C4-2B (cell line): ENCODE results near the gene ZG16.

Experiments used
- ZFX ChIP-seq: fragments of 450-650 bp; IDR thresholded peaks from 2 replicates; pipeline ENCODE4 v1.6.1; 2017
- TF ChIP-seq, protein P1 (sequence below): fragments of 450-650 bp; conservative IDR thresholded peaks from 2 replicates; pipeline ENCODE4 v1.5.1; 2017; ENCODE audit warnings: mild to moderate bottlenecking

GRCh38 chr16:29812754-29813643 is 34.9 kb downstream of the ZG16 start:
- TF ChIP-seq, protein P1, sequence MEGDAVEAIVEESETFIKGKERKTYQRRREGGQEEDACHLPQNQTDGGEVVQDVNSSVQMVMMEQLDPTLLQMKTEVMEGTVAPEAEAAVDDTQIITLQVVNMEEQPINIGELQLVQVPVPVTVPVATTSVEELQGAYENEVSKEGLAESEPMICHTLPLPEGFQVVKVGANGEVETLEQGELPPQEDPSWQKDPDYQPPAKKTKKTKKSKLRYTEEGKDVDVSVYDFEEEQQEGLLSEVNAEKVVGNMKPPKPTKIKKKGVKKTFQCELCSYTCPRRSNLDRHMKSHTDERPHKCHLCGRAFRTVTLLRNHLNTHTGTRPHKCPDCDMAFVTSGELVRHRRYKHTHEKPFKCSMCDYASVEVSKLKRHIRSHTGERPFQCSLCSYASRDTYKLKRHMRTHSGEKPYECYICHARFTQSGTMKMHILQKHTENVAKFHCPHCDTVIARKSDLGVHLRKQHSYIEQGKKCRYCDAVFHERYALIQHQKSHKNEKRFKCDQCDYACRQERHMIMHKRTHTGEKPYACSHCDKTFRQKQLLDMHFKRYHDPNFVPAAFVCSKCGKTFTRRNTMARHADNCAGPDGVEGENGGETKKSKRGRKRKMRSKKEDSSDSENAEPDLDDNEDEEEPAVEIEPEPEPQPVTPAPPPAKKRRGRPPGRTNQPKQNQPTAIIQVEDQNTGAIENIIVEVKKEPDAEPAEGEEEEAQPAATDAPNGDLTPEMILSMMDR, result no peak
- TF ChIP-seq ZFX, result no peak
